NCI-H1436 treated with DMSO at 0.1 percent for 48 hours (cell line): Measurements from ENCODE around the gene DPH2.

Source experiments
- DNase-seq: peaks from one replicate; lab custom pipeline; 2025; lab: John Stamatoyannopoulos, UW

DPH2 gene

GRCh38 chr1:43969746-43970466, at the start of gene DPH2:
DPH2 (plus strand) TSS chr1:43970010; CDS start chr1:43970176, 166 bp downstream.
- DNase-seq: peak; percentile 82

GRCh38 chr1:43921022-43921421, 48.8 kb upstream of the DPH2 start:
- no peak for DNase-seq

- no peak for DNase-seq
These were observed 45.3 kb upstream of the DPH2 start for GRCh38 chr1:43924516-43924915.

GRCh38 chr1:43925846-43926245, 44.0 kb upstream of the DPH2 start:
- DNase-seq: no peak

- DNase-seq: no peak
These were observed 39.5 kb upstream of the DPH2 start for GRCh38 chr1:43930168-43930948.

- no peak for DNase-seq
These were observed 38.9 kb upstream of the DPH2 start for GRCh38 chr1:43930949-43931275.

- DNase-seq: no peak
These were observed 37.8 kb upstream of the DPH2 start for GRCh38 chr1:43931711-43932660.

- DNase-seq: no peak
These were observed 36.9 kb upstream of the DPH2 start for GRCh38 chr1:43932786-43933385.

- no peak for DNase-seq
These were observed 36.3 kb upstream of the DPH2 start, which contains the start of gene ARTN for GRCh38 chr1:43933386-43934100. ARTN (plus strand) TSS chr1:43933801; CDS start chr1:43935657, 1,856 bp downstream.

GRCh38 chr1:43934101-43934985, 35.5 kb upstream of the DPH2 start:
- DNase-seq: no peak

GRCh38 chr1:43934986-43935324, 34.9 kb upstream of the DPH2 start:
- DNase-seq: no peak

GRCh38 chr1:43935711-43936427, 33.9 kb upstream of the DPH2 start:
- DNase-seq: no peak

GRCh38 chr1:43936431-43937151, 33.2 kb upstream of the DPH2 start:
- DNase-seq: no peak

GRCh38 chr1:43937179-43937865, 32.5 kb upstream of the DPH2 start:
- no peak for DNase-seq

GRCh38 chr1:43938383-43938782, 31.4 kb upstream of the DPH2 start:
- no peak for DNase-seq

GRCh38 chr1:43938892-43939587, 30.8 kb upstream of the DPH2 start:
- DNase-seq: no peak

GRCh38 chr1:43942411-43942810, 27.4 kb upstream of the DPH2 start:
- DNase-seq: no peak

- no peak for DNase-seq
These were observed 24.9 kb upstream of the DPH2 start for GRCh38 chr1:43944860-43945259.
